NCI-H146 treated with DMSO at 0.1 percent for 48 hours (cell line): Measurements from ENCODE around the gene EXTL1.
A peak's percentile ranks its signal among the peaks of the same experiment; 100 is the strongest.

Source experiments
- DNase-seq: peaks from one replicate; lab custom pipeline; 2025; ENCODE audit not compliant: unreplicated experiment; lab: John Stamatoyannopoulos, UW

EXTL1 gene

DNA sequence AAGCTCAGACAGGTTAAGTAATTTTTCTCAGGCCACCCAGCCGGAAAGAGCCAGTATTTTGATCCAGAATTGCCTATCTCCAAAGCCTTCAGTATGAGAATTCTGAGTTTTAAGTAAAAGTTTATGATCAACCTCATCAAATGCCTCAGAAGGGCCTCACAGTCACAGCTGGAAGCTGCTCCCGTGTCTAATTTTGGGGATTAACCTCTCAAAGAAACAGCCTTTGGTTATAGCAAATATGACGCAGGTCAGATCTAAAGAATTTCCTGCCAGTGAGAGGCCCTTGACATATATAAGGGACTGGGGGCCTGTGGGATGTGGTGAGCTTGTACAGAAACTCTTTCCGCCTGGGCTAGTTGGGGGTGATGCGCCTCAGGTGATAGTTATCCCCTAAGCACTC lies 2.3 kb downstream of the EXTL1 start:
- no peak for DNase-seq

DNA sequence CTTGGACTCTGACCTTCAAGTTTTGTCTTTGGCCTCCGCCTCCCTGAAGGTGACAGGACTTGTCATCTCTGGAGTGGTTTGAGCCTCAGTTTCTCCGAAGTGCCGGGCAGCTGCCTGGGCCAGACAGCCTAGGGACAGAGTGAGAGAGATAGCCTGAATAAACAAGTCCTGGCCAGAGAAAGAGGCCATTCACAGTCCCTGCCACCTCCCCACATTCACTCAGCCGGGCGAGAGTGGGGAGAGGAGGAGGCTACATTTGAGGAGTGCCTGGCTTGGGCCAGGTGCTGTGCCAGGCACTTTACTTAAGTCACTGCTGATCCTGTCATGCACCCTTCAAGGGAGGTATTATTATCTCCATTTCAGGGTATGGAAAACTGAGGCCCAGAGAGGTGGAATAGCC lies 3.5 kb downstream of the EXTL1 start:
- no peak for DNase-seq

DNA sequence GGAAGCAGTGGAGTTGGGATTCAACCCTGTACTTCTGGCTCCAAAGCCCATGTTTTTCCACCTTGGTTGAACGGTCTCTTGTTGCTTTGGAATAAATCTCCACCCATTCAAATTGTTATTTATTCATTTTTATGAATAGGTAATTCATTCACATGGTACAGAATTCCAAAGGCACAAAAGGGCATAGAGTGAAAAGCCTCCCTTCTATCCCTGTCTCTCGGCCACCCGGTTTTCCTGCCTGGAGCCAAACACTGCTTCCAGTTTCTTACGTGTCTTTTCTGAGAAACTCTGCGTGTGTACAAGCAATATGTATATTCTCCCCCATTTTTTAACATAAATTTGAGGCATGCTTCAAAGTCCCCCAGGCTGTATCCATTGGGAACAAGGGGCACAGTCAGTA lies 3.9 kb downstream of the EXTL1 start:
- DNase-seq, result no peak

DNA sequence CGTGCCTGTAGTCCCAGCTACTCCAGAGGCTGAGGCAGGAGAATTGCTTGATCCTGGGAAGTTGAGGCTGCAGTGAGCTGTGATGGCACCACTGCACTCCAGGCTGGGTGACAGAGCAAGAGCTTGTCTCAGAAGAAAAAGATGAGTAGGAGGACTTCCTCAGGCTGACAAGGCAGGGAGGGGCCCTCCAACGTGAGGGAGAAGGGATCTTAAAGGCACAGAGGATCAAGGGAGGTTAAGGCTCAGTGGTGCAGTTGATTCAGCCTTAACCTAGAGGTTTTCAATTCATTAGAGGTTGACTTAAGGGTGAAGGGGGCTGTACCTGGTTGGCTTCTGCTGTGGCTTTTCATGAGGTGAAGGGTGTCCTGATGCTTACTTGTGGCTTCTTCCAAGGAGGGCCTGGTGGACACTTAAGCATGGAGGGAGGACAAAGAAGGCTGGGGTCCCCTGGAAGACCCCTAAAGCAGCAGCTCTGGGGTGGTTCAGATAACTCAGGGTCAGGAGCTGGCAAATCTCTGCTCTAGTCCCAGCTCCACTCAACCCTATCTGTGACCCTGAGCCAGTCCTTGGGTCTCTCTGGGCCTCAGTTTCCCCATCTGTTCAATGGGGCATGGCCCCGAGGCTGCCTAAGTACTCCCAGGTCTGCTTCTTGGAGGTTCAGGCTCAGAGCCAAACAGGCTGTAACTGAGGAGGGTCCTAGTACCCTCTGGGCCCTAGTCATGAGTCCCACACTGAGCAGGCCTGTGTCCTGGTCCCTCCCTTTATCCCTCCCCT lies 6.3 kb downstream of the EXTL1 start:
- DNase-seq, result no peak

DNA sequence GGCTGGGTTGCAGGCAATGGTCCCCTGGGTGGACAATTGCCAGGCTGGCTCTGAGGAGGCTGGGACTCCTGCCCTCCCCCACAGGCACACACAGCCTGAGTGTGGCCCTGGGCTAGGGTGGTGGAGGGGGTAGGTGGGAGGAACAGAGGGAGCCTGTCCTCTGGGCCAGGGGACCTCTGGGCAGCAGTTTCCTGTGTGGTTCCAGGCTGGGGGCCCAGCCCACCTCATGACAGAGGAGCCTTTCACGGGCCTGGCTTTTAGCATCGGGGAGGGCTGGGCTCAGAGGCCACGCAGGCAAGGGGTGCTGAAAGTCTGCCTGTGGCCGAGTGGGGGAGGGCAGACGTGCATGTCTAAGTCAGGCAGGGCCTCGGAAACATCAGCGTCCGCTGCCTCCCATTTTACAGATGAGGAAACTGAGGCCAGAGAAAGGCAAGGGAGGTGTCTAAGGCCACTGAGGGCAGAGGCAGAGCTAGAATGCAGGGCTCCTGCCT lies 7.0 kb downstream of the EXTL1 start:
- DNase-seq, result no peak

DNA sequence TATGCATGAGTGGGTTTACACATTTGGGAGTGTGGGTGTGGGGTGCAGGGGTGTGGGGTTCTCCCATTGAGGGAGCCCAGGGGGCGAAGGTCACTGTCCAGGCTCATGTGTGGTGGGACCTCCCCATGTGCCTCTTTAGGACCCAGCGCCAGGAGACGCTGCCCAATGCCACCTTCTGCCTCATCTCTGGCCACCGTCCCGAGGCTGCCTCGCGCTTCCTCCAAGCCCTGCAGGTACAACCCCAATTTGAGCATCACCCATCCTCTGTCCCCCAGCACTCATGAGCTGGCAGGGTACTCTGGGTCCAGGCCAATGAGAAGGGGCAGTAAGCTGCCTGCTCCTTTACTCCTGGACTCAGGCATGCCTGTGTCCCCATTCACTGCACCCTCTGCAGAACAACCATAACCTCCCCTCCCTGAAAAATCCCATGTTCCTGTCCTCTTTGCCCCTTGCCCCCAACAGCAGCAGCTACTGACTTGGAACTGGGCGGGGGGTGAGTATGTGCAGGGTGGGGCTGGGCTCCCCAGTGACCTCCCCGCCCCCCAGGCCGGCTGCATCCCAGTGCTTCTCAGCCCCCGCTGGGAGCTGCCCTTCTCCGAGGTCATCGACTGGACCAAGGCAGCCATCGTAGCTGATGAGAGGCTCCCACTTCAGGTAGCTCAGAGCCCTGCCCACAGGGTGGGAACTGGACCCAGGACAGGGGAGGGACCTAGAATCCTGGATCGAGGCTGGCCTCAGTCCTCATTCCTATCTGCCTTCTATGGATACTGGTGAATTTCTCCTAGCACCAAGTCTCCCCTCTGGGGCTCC lies 7.7 kb downstream of the EXTL1 start:
- no peak for DNase-seq

DNA sequence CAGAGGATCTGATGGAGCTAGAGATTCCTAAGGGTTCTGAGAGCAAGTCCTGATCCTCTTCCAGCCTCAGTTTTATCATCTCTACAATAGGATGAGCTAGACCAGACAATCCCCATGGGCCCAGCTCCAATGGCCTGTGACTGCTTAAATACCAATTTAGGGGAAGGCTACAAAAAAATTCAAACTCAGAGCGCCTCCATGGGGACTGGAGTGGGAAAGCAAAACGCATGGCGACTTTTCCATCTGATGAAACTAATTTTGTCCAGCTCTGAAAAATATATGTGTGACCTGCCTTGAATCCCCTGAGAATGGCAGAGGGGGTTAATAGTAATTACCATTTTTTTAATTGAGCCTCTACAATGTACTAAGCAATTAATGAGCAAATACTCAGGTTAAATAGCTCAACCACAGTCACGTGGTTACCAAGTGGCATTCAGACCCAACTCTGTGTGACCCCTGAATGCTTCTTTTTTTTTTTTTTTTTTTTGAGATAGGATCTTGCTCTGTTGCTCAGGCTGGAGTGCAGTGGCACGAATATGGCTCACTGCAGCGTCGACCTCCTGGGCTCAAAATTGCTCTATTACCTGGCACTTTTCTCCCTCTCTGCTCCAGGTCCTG lies 8.4 kb downstream of the EXTL1 start:
- DNase-seq, result no peak

DNA sequence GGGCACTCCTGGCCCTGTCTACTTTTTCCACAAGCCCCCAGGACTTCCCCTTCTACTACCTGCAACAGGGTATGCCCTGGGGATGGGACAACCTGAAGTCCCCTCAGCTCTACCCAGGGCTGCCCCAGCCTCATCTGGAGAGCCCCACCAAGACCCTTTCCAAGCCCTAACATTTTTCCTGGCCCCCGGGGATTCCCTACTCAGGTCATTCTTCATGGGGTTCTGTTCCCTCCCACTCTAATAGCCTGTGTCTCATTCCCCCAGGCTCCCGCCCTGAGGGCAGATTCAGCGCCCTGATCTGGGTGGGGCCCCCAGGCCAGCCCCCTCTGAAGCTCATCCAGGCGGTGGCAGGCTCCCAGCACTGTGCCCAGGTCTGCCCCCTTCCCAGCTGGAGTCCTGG lies 9.6 kb downstream of the EXTL1 start:
- no peak for DNase-seq

DNA sequence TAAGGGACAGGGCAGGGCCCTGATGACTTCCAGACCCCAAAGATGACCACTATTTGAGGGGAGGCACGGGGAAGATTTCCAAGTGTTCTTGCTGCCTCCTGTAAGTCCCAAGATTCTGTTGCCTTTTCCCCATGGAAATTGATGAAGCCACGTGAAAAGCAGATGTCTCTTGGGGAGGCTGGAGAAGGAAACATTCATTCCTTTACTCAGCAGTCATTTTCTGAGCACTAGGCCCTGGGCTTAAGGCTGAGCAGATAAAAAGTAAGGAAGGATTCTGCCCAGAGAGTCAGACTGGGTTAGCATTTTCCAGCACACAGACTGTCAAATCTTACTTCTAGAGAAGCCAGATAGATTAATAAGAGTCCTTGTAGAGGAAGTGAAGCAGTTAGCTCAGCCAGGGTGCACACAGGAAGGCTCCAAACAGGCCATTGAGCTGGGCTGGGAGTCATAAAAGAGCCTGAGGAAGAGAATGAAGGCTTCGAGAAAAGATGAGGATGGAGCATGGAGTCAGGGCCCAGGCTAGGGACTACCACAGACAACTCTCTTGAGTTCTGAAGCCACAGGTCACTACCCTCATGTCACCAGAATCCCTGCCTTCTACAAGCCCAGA lies 10.1 kb downstream of the EXTL1 start:
- DNase-seq, result no peak

DNA sequence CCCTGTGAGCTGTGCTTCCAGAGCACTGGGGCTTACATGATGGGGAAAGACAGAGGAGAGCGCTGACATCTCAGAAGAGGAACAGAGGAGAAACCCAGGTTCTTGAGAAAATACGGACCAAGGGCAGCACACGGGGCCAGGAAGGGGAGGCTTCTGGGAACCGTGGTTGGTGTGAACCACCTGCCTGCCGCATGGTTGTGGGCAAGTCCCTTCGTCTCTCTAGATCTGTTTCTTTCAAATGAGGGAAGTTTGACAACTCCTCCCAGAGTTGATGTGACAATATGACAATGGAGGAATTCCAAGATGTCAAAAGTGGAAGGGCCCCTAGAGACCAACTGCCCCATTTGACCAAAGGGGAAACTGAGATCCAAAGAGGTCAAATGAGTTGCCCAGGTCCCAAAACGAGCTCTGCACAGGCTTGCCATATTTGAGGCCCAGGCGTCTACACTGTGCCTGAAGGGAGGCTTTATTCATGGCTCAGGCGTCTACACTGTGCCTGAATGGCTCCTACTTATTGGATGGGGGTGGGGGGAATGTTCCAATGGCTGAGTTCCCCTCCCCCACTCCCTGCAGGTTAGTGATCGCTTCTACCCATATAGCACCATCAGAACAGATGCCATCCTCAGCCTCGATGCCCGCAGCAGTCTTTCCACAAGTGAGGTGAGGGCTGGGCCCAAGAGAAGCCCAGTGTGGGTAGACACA lies 11.2 kb downstream of the EXTL1 start:
- DNase-seq, result no peak

DNA sequence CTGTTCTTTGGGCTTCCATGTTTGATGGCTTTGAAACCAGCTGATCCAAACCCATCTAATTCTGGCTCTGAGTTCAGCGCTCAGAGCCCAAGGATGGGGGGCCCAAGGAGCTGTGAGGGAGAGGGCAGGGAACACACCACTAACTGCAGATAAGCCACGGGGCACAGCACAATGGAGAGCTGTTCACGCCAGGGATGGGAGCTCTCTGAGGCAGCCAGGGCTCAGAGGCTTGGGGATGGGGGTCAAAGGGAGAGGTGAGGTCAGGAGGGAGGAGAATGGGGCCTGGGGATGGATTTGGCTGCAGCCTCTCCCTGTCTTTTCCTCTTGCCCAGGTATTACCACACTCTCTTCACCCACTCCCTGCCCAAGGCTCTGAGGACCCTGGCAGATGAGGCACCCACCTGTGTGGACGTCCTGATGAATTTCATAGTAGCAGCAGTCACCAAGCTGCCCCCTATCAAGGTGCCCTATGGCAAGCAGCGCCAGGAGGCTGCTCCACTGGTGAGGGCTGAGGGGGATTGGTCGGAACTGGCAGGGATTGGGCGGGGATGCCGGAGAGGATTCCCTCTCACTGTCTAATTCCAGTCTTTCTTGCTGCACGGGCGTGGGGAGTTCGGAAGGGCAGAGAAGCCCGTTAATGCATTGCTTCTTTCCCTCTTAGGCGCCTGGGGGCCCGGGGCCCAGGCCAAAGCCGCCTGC lies 13.1 kb downstream of the EXTL1 start:
- no peak for DNase-seq

DNA sequence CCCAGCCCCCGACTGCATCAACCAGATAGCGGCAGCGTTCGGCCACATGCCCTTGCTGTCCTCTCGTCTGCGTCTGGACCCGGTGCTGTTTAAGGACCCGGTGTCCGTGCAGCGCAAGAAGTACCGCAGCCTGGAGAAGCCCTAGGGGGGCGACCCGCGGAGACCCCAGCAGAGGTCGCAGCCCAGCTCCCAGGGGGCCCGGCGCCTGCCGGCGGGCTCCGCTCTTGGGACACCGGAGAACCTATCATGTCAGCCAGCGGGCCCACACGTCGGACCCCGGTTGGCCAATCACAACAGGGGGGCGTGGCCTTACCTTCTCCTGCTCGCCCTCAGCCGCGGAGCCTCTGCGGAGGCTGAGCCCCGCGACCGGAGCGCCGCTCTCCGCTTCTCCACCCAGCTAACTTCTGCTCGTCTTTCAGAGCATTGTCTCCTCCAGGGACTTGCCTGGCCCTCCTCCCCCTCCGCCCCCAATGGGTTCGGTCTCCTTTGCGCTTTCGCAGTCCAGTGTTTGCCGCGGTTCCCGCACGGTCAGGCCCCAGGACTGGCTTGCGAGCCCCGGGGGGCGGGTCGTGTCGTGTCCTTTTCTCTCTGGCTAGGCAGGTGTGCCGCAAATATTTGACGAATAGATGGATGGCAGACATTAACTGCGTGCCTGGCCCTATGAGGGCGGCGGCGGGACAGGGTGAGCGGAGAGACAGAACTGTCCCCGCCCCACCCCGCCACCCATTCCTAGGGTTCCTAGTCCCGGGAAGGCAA lies 13.8 kb downstream of the EXTL1 start:
- peak; percentile 55 for DNase-seq

DNA sequence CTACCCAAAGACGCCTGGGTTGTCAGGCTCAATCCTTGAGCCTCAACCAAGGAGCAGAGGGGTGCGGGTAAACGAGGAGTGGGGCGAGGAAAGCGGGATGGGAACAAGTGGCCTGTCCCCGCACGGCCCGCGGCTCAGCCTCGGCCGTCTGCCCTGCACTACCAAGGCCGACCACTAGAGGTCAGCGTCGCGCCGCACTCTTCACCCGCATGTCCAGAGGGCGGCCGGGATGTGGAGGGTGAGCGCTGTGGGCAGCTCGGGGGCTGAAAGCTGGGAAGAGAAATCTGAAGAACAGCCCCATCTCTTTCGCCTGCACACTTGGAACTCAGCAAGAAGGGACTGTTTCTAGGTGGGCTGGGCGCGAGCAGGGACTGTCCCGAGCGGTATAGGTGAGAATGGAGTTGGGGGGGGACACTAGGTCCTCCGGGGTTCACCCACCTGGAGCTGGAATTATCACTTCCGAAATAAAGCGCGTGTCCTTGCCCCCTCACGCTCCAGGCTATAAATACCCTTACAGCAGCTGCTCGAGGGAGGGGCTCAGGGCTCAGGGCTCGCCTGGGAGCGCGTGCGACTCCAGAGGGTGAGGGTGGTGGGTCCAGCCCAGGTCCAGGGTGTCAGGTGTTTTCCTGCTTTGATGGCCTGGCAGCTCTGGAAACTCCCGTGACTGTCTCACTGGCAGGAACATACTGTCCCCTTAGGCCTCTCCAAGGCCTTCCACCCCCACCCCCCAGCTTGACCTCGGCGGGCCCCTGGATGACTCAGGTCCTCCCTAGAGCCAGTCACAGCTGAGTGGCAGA lies 14.6 kb downstream of the EXTL1 start:
- DNase-seq, result peak; percentile 4

DNA sequence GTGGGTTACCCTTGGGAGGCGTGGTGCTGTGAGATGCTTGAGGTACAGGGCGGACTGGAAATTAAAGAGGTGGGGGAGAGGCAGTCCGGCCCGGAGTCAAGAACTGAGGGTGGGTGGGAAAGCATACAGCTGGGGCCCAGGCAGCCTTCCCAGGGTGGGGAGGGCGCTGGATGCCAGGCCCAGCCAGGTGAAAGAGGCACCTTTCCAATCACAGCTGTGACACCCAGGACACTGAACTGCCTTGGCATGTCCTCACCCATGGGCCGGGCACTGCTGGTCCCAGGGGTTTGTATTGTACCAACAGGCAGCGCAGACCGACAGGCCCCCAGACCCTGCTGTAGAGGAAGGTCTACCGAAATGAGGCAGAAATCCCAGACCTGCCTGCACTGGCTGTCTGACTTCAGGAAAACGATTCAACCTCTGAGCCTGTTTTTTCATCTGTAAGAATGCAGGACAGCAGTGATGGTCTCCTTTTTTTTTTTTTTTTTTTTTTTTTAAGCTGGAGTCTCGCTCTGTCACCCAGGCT lies 15.2 kb downstream of the EXTL1 start:
- no peak for DNase-seq

DNA sequence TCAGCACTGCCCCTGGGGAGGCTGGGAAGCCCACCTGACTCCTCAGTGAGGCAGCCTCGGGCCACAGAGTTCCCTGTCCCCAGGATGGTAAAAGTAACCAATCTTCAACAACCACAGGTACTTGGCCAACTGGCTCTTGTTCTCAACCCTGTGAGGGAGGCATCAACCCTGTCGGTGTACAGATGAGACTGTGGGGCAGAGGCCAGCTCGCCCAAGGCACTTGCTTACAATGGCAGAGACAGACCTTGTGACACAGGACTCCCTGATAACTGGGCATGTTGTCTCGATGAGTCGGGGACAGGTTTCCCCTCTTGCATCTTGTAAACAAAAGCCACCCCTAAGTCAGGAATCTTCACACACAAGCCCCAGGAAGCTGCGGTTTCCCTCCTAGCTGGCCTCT lies 16.3 kb downstream of the EXTL1 start:
- DNase-seq, result no peak

DNA sequence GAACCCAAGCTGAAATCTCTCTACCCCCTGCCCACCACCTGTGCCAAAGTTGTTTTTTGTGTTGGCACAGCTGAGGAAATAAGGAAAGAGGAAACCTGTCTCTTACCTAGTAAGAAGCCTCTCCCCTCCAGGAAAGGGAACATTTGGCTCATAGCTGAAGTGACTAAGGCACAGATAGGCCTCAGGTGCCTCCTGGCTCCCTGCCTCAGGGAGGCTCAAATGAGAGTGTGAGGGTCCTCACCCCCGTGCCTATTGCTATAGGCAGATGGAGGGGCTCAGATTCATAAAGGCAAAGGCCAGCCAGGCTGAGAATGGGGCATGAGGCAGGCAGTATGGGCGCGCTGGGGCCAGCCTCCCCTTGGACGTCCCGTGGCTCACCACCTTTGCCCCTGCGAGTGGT lies 16.9 kb downstream of the EXTL1 start:
- DNase-seq, result no peak

DNA sequence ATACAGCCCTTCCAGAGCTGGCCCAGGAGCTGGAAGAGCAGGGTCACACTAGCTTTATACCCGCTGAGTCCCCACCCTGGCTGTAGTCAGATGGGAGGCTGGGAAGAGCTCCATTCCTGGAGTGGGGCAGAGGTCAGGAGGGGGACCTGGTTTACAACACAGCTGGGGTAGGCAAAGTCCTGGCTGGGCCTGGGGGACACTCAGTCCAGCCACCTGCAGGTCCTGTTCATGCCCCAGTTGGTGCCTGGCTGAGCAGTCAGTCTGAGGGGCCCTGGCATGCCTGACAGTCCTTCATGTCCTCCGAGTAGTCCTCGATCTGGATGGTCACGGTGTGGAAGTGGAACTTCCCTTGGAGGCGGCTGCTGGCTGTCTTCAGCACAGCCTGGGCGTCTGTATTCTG lies 17.3 kb downstream of the EXTL1 start:
- no peak for DNase-seq

DNA sequence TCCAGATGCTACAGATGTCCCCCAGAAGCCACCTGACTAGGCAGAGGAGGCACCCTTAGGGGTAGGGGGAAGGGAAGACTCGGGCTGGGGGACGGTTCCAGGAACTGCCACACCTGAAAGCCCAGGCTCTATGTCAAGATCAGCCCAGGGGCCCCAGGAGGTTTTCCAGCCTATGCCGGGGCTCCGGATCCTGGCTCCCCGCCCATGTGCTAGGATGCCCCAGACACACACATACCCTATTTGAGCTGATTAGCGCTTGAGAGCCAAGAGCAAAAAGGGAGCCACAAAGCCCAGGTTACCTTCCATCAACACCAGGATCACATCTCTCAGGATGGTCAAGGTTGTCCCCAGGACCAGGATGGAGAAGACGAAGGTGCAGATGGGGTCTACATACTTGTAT lies 19.8 kb downstream of the EXTL1 start:
- no peak for DNase-seq

DNA sequence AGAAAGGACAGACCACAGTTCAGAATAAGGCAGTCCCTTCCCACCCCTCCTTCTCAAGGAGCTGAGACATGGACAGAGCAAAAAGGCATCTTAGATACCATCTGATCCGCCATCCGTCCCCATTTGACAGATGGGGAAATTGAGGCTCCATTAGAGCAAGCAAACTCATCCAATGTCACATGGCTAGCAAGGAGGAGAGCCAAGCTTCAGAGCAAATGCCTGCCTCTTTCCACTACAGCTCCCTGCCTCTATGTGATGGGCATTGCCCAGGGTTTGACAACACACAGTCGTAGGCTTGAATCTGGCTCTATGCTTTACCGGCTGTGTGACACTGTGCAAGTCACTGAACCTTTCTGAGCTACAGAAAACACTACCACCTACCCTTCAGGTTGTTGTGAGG lies 20.4 kb downstream of the EXTL1 start:
- no peak for DNase-seq
